Measurements from ENCODE around the gene LPAR1.
"Not testable (repeated sequence)": the region's sequence is repeated elsewhere in the genome, so short reads cannot be mapped to it uniquely, and the experiment has no call there.

Gene LPAR1

GRCh38 chr9:111038331-111039230 is at the start of gene LPAR1:
TSS of gene LPAR1 (minus strand) at chr9:111038470. CDS start at chr9:110972117, 66,353 bp downstream.
- no peak for DNase-seq

GRCh38 chr9:111078391-111079038 is 40.2 kb upstream of the LPAR1 start:
- no peak for DNase-seq

- no peak for DNase-seq
Observed at GRCh38 chr9:111076519-111076918, 38.2 kb upstream of the LPAR1 start.

GRCh38 chr9:111076042-111076441 is 37.8 kb upstream of the LPAR1 start:
- no peak for DNase-seq

GRCh38 chr9:111074395-111074794 is 36.1 kb upstream of the LPAR1 start:
- DNase-seq = no peak

- no peak for DNase-seq
Observed at GRCh38 chr9:111069183-111069582, 30.9 kb upstream of the LPAR1 start.

GRCh38 chr9:111068771-111069170 is 30.5 kb upstream of the LPAR1 start:
- no peak for DNase-seq

GRCh38 chr9:111068383-111068730 is 30.1 kb upstream of the LPAR1 start:
- no peak for DNase-seq

- no peak for DNase-seq
Observed at GRCh38 chr9:111066468-111066867, 28.2 kb upstream of the LPAR1 start.

GRCh38 chr9:111065414-111065813 is 27.1 kb upstream of the LPAR1 start:
- no peak for DNase-seq

- DNase-seq = no peak
Observed at GRCh38 chr9:111064160-111064837, 26.0 kb upstream of the LPAR1 start.

GRCh38 chr9:111063332-111063731 is 25.1 kb upstream of the LPAR1 start:
- DNase-seq = no peak

- no peak for DNase-seq
Observed at GRCh38 chr9:111058166-111058565, 19.9 kb upstream of the LPAR1 start.

- DNase-seq = no peak
Observed at GRCh38 chr9:111056538-111056937, 18.3 kb upstream of the LPAR1 start.

GRCh38 chr9:111052791-111053190 is 14.5 kb upstream of the LPAR1 start:
- DNase-seq = no peak

GRCh38 chr9:111051400-111051799 is 13.1 kb upstream of the LPAR1 start:
- DNase-seq = no peak

- no peak for DNase-seq
Observed at GRCh38 chr9:111050819-111051218, 12.5 kb upstream of the LPAR1 start.

GRCh38 chr9:111047287-111047686 is 9.0 kb upstream of the LPAR1 start:
- not testable (repeated sequence) for DNase-seq

GRCh38 chr9:111041902-111042301 is 3.6 kb upstream of the LPAR1 start:
- no peak for DNase-seq

GRCh38 chr9:111040494-111040893 is 2.2 kb upstream of the LPAR1 start:
- DNase-seq = no peak

- DNase-seq = no peak
Observed at GRCh38 chr9:111039231-111039906, 1.1 kb upstream of the LPAR1 start.

- no peak for DNase-seq
Observed at GRCh38 chr9:111037708-111038330, 451 bp downstream of the LPAR1 start.

GRCh38 chr9:111037356-111037707 is 938 bp downstream of the LPAR1 start:
- DNase-seq = no peak
